Erythroblast (primary cell): ENCODE measurements around the gene CARS2.

Experiments used
- GATA1 ChIP-seq: IDR thresholded peaks from 2 replicates; pipeline ENCODE4 v1.6.1; 2011; ENCODE audit warnings: low read depth, mild to moderate bottlenecking, control low read depth, low read length, moderate library complexity
- POLR2A ChIP-seq: IDR thresholded peaks from 2 replicates; pipeline ENCODE4 v1.6.1; 2011; ENCODE audit warnings: mild to moderate bottlenecking, low read length

- no peak for TF ChIP-seq POLR2A
- TF ChIP-seq GATA1: no peak
Observed at GRCh38 chr13:110685305-110686020, 20.5 kb downstream of the CARS2 start.
